ENCODE measurements around the gene UNKL. TPM values are rescaled to one million over a fixed set of nuclear protein-coding genes. Genes with fewer than 3 reads are reported as not detected.

The UNKL gene
- total RNA-seq, 1 donor from 2014 or later: 70.7 TPM

- ATAC-seq (ENCODE audit: low read depth): no peak
- CTCF ChIA-PET: interaction anchor here (0.7 to 1.4 kb wide), 4 partner anchors 13 to 198 kb away, joined by 3 to 4 read pairs (median 4); no protein-coding TSS in a partner anchor
- no peaks in the 10 kb centered on the region for H3K27me3 Mint-ChIP-seq
- no peak overlapping the region for H3K27ac Mint-ChIP-seq
- H3K4me1 Mint-ChIP-seq: peaks cover 22% of the 10 kb centered on the region
- no peaks in the 10 kb centered on the region for H3K36me3 Mint-ChIP-seq (ENCODE audit: low read depth)
- intact Hi-C loops (cut with micrococcal nuclease): loop anchor here (5.0 kb wide), 1 partner anchor 431 kb away; the partner anchor contains the start of genes EME2, MRPS34 and NME3
- no peak for TF ChIP-seq CTCF (IDR thresholded peaks at IDR 0.05)
- no peak for DNase-seq
- H3K4me3 Mint-ChIP-seq: peak overlapping the region; percentile 75
- POLR2A ChIA-PET: interaction anchor here (0.5 to 2.1 kb wide), 8 partner anchors 10 to 162 kb away, joined by 4 to 18 read pairs (median 9); partner anchors contain the start of genes GNPTG, TSR3, UBE2I and UQCC4
- H3K9me3 Mint-ChIP-seq: no peaks in the 10 kb centered on the region
These were observed 72.7 kb downstream of the UNKL start for GRCh38 chr16:1341495-1342420.

- no peaks in the 10 kb centered on the region for H3K9me3 Mint-ChIP-seq
- H3K4me3 Mint-ChIP-seq: no peak overlapping the region
- no peaks in the 10 kb centered on the region for H3K36me3 Mint-ChIP-seq (ENCODE audit: low read depth)
- intact Hi-C loops (cut with micrococcal nuclease): loop anchor here (5.0 kb wide), 1 partner anchor 431 kb away; the partner anchor contains the start of genes EME2, MRPS34 and NME3
- ChIA-PET CTCF (interaction anchor here (0.7 kb wide), 1 partner anchor 23 kb away, joined by 3 read pairs; no protein-coding TSS in a partner anchor), POLR2A (no interaction called here)
- no peaks in the 10 kb centered on the region for H3K27me3 Mint-ChIP-seq
- H3K27ac Mint-ChIP-seq: no peak overlapping the region
- TF ChIP-seq CTCF (IDR thresholded peaks at IDR 0.05): no peak
- peaks cover 27% of the 10 kb centered on the region for H3K4me1 Mint-ChIP-seq
- no peak for ATAC-seq (ENCODE audit: low read depth)
- no peak for DNase-seq
These were observed 73.6 kb downstream of the UNKL start for GRCh38 chr16:1340730-1341494.

GRCh38 chr16:1338855-1339675, 75.4 kb downstream of the UNKL start:
- no peaks in the 10 kb centered on the region for H3K36me3 Mint-ChIP-seq (ENCODE audit: low read depth)
- ChIA-PET CTCF (no interaction called here), POLR2A (no interaction called here)
- ATAC-seq (ENCODE audit: low read depth) (no peak), DNase-seq (no peak)
- TF ChIP-seq CTCF (IDR thresholded peaks at IDR 0.05): no peak
- peaks cover 2% of the 10 kb centered on the region for H3K27me3 Mint-ChIP-seq
- H3K4me1 Mint-ChIP-seq: peaks cover 34% of the 10 kb centered on the region
- intact Hi-C loops (cut with micrococcal nuclease): no loop called here
- no peak overlapping the region for H3K4me3 Mint-ChIP-seq
- H3K9me3 Mint-ChIP-seq: no peaks in the 10 kb centered on the region
- H3K27ac Mint-ChIP-seq: no peak overlapping the region

GRCh38 chr16:1338119-1338730, 76.3 kb downstream of the UNKL start:
- Mint-ChIP-seq H3K27me3 (peaks cover 2% of the 10 kb centered on the region), H3K4me3 (no peak overlapping the region), H3K27ac (no peak overlapping the region), H3K36me3 (ENCODE audit: low read depth) (no peaks in the 10 kb centered on the region), H3K4me1 (peaks cover 31% of the 10 kb centered on the region), H3K9me3 (no peaks in the 10 kb centered on the region)
- intact Hi-C loops (cut with micrococcal nuclease): no loop called here
- TF ChIP-seq CTCF (IDR thresholded peaks at IDR 0.05): no peak
- CTCF ChIA-PET: no interaction called here
- DNase-seq (no peak), ATAC-seq (ENCODE audit: low read depth) (no peak)
- POLR2A ChIA-PET: interaction anchor here (0.9 kb wide), 1 partner anchor 29 kb away, joined by 3 read pairs; the partner anchor contains the start of gene UBE2I

Measured in activated B cell treated with CpG ODN at 0.5 μM for 24 hours (primary cell).